Activated CD4-positive, alpha-beta T cell treated with anti-CD3 and anti-CD28 coated beads, Interleukin-2, Interleukin-4, amounts not matched to agents 100 ng/mL and 50 ng/mL, durations not matched to agents 16 hours and 8 hours (primary cell): ENCODE results near the gene NOTCH3.

Source experiments
- DNase-seq: peaks from one replicate; pipeline ENCODE4 v3.0.0-alpha.2; 2020; ENCODE audit warnings: low spot score

NOTCH3 gene

GRCh38 chr19:15196360-15197005 lies 4.3 kb downstream of the NOTCH3 start:
- DNase-seq = no peak

GRCh38 chr19:15195371-15196334 lies 5.1 kb downstream of the NOTCH3 start:
- DNase-seq = no peak

- DNase-seq = no peak
Measured at GRCh38 chr19:15194938-15195337, 5.9 kb downstream of the NOTCH3 start.

- DNase-seq = no peak
Measured at GRCh38 chr19:15191982-15192381, 8.8 kb downstream of the NOTCH3 start.

GRCh38 chr19:15191514-15191913 lies 9.3 kb downstream of the NOTCH3 start:
- no peak for DNase-seq

- DNase-seq = no peak
Measured at GRCh38 chr19:15188851-15189250, 11.9 kb downstream of the NOTCH3 start.

GRCh38 chr19:15187026-15188007 lies 13.5 kb downstream of the NOTCH3 start:
- DNase-seq = no peak

- DNase-seq = no peak
Measured at GRCh38 chr19:15185188-15185587, 15.6 kb downstream of the NOTCH3 start.

GRCh38 chr19:15184776-15185175 lies 16.0 kb downstream of the NOTCH3 start:
- no peak for DNase-seq

- DNase-seq = no peak
Measured at GRCh38 chr19:15181394-15181793, 19.4 kb downstream of the NOTCH3 start.

GRCh38 chr19:15180451-15181390 lies 20.1 kb downstream of the NOTCH3 start:
- DNase-seq = no peak

- no peak for DNase-seq
Measured at GRCh38 chr19:15178629-15179308, 22.0 kb downstream of the NOTCH3 start.

- peak; percentile 83 for DNase-seq
Measured at GRCh38 chr19:15177269-15178116, 23.3 kb downstream of the NOTCH3 start.

- no peak for DNase-seq
Measured at GRCh38 chr19:15175609-15176008, 25.2 kb downstream of the NOTCH3 start.

- DNase-seq = no peak
Measured at GRCh38 chr19:15173746-15174404, 26.9 kb downstream of the NOTCH3 start.

GRCh38 chr19:15170345-15170744 lies 30.4 kb downstream of the NOTCH3 start:
- DNase-seq = no peak

GRCh38 chr19:15169541-15170285 lies 31.1 kb downstream of the NOTCH3 start:
- DNase-seq = no peak

- no peak for DNase-seq
Measured at GRCh38 chr19:15166700-15167099, 34.1 kb downstream of the NOTCH3 start.
